ENCODE measurements around the gene PCCA.

The PCCA gene

GRCh38 chr13:100394005-100394695 lies 305.3 kb downstream of the PCCA start:
- in situ Hi-C loops (cut with MboI; ENCODE audit: low sequenced_read_pairs), result no loop called here

GRCh38 chr13:100395698-100396373 lies 306.9 kb downstream of the PCCA start:
- in situ Hi-C loops (cut with MboI; ENCODE audit: low sequenced_read_pairs), result no loop called here

- in situ Hi-C loops (cut with MboI; ENCODE audit: low sequenced_read_pairs), result no loop called here
Measured at GRCh38 chr13:100396776-100397175, 307.9 kb downstream of the PCCA start.

- in situ Hi-C loops (cut with MboI; ENCODE audit: low sequenced_read_pairs), result no loop called here
Measured at GRCh38 chr13:100397627-100398026, 308.7 kb downstream of the PCCA start.

GRCh38 chr13:100398360-100398759 lies 309.5 kb downstream of the PCCA start:
- in situ Hi-C loops (cut with MboI; ENCODE audit: low sequenced_read_pairs), result no loop called here

GRCh38 chr13:100399455-100399854 lies 310.6 kb downstream of the PCCA start:
- in situ Hi-C loops (cut with MboI; ENCODE audit: low sequenced_read_pairs), result no loop called here

GRCh38 chr13:100403675-100404074 lies 314.8 kb downstream of the PCCA start:
- in situ Hi-C loops (cut with MboI; ENCODE audit: low sequenced_read_pairs), result no loop called here

GRCh38 chr13:100409132-100409531 lies 320.2 kb downstream of the PCCA start:
- in situ Hi-C loops (cut with MboI; ENCODE audit: low sequenced_read_pairs), result no loop called here

- in situ Hi-C loops (cut with MboI; ENCODE audit: low sequenced_read_pairs), result no loop called here
Measured at GRCh38 chr13:100423375-100423774, 334.5 kb downstream of the PCCA start.

- in situ Hi-C loops (cut with MboI; ENCODE audit: low sequenced_read_pairs), result no loop called here
Measured at GRCh38 chr13:100428986-100429385, 340.1 kb downstream of the PCCA start.

- in situ Hi-C loops (cut with MboI; ENCODE audit: low sequenced_read_pairs), result no loop called here
Measured at GRCh38 chr13:100432611-100433010, 343.7 kb downstream of the PCCA start.

GRCh38 chr13:100433475-100433874 lies 344.6 kb downstream of the PCCA start:
- in situ Hi-C loops (cut with MboI; ENCODE audit: low sequenced_read_pairs), result no loop called here

- in situ Hi-C loops (cut with MboI; ENCODE audit: low sequenced_read_pairs), result no loop called here
Measured at GRCh38 chr13:100434010-100434763, 345.3 kb downstream of the PCCA start.

- in situ Hi-C loops (cut with MboI; ENCODE audit: low sequenced_read_pairs), result no loop called here
Measured at GRCh38 chr13:100436099-100436498, 347.2 kb downstream of the PCCA start.

GRCh38 chr13:100438059-100438788 lies 349.3 kb downstream of the PCCA start:
- in situ Hi-C loops (cut with MboI; ENCODE audit: low sequenced_read_pairs), result no loop called here

GRCh38 chr13:100439247-100439970 lies 350.5 kb downstream of the PCCA start:
- in situ Hi-C loops (cut with MboI; ENCODE audit: low sequenced_read_pairs), result no loop called here

GRCh38 chr13:100440751-100441425 lies 352.0 kb downstream of the PCCA start:
- in situ Hi-C loops (cut with MboI; ENCODE audit: low sequenced_read_pairs), result no loop called here

- in situ Hi-C loops (cut with MboI; ENCODE audit: low sequenced_read_pairs), result no loop called here
Measured at GRCh38 chr13:100442095-100442832, 353.4 kb downstream of the PCCA start.

- in situ Hi-C loops (cut with MboI; ENCODE audit: low sequenced_read_pairs), result no loop called here
Measured at GRCh38 chr13:100443278-100443997, 354.5 kb downstream of the PCCA start.
